Mononuclear cell (primary cell): Measurements from ENCODE around the gene WIF1. TPM values are rescaled to one million over a fixed set of nuclear protein-coding genes. Genes with fewer than 3 reads are reported as not detected.

Experiments
- H3K27me3 ChIP-seq: 2 replicates; pipeline ENCODE4 v1.6.0; 2011; ENCODE audit warnings: low read length, control low read depth; ENCODE audit not compliant: insufficient read depth
- H3K4me1 ChIP-seq: 2 replicates; pipeline ENCODE4 v1.5.1; 2011; ENCODE audit warnings: mild to moderate bottlenecking, low read length, control low read depth; ENCODE audit not compliant: insufficient read depth
- H3K4me3 ChIP-seq: 2 replicates; pipeline ENCODE4 v1.5.1; 2011; ENCODE audit warnings: mild to moderate bottlenecking, low read length, moderate library complexity
- H3K9me3 ChIP-seq: 2 replicates; pipeline ENCODE4 v1.5.1; 2011; ENCODE audit warnings: low read depth, mild to moderate bottlenecking, control low read depth, low read length
- total RNA-seq: library from RNA; depleted of rRNA; stranded (reverse); fragments of >200 nt; gene quantifications from one replicate; pipeline ENCODE4 v1.2.3, GENCODE V29; 2012

The WIF1 gene
- total RNA-seq, 1 donor, result not detected

DNA sequence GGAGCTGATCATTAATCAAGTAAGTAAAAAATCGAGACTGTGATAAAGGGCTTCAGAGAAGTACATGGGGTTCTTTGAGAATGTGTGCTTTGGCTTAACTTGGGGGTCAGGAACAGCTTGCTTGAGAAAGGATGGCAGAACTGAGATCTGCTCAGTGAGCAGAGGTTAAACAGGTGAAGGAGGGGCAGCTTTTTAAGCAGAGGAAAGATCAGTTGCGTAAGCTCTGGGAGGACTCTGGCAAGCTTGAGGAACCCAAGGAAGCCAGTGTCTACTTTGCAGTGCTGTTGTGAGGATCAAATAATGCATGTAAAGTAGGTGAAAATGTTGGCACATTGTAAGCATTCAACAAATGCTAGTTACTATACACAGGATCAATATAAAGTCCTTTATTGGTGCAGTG lies 30.6 kb downstream of the WIF1 start:
- no peaks in the 10 kb centered on the region for H3K9me3 ChIP-seq
- H3K4me3 ChIP-seq, result no peak overlapping the region
- H3K4me1 ChIP-seq, result peaks cover 7% of the 10 kb centered on the region
- H3K27me3 ChIP-seq, result peaks cover 29% of the 10 kb centered on the region

- Histone ChIP-seq H3K27me3 (peaks cover 29% of the 10 kb centered on the region), H3K4me3 (no peak overlapping the region), H3K9me3 (no peaks in the 10 kb centered on the region), H3K4me1 (peaks cover 7% of the 10 kb centered on the region)
These were observed 34.9 kb downstream of the WIF1 start for GRCh38 chr12:65086236-65086635.

DNA sequence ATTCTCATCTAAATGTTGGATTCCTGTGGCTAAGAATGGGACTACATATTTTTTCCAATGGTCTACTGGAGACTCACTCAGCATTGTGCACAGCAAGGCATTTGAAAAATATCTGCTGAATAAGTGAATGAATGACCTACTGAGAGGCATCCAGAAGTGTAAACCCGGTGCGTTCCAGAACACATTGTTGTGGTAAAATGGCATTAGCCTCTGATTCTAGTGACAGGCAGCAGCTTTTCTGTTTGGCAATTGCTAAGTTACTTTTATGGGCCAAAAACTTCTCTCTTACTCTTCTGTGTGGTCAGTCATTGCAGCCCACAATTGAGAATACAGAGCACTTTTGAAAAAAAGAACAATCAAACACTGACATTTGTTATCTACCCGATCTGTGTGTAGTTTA lies 36.5 kb downstream of the WIF1 start:
- H3K4me1 ChIP-seq, result peaks cover 7% of the 10 kb centered on the region
- peaks cover 30% of the 10 kb centered on the region for H3K27me3 ChIP-seq
- H3K9me3 ChIP-seq, result no peaks in the 10 kb centered on the region
- no peak overlapping the region for H3K4me3 ChIP-seq

GRCh38 chr12:65083581-65083980 lies 37.5 kb downstream of the WIF1 start:
- Histone ChIP-seq H3K4me3 (no peak overlapping the region), H3K27me3 (peaks cover 20% of the 10 kb centered on the region), H3K9me3 (no peaks in the 10 kb centered on the region), H3K4me1 (peaks cover 7% of the 10 kb centered on the region)

DNA sequence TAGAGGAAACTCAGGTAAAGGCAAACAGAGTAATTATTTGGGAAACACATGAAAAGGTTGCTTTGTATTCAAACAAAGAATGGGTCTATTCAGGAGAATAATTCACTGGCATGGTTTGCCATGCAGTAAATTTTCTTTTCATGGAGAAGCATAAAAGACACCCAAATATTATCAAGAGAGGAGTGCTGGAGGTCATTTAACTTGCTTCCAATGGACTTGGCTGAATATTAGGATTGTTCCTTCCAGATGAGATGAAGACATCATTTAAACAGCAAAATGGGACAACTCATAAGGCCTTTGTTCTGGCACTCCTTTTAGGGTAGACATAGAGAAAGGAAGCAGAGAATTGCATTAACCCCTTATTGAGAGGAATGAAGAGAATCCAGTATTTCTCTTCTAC lies 38.7 kb downstream of the WIF1 start:
- H3K4me3 ChIP-seq, result no peak overlapping the region
- H3K27me3 ChIP-seq, result peaks cover 20% of the 10 kb centered on the region
- H3K4me1 ChIP-seq, result peaks cover 7% of the 10 kb centered on the region
- no peaks in the 10 kb centered on the region for H3K9me3 ChIP-seq

DNA sequence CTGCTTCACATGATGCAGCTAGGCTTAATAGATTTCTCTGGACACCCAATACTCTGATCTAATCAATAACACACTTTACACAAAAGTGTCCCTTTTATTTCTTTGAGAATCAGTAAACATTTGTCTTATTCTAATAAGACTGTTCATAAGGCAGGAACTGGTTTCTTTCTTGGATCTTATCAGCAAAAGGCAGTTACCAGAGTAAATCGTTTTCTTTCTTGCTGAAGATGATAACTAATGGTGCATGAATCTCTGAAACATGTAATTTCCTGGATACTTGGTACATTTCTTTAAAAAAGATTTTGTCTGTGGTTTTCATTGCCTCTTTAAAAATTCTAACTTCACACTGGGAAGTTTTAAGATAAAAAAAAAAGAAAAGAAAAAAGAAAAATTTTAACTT lies 39.6 kb downstream of the WIF1 start:
- Histone ChIP-seq H3K9me3 (no peaks in the 10 kb centered on the region), H3K4me3 (no peak overlapping the region), H3K27me3 (peaks cover 20% of the 10 kb centered on the region), H3K4me1 (peaks cover 5% of the 10 kb centered on the region)

- Histone ChIP-seq H3K4me3 (no peak overlapping the region), H3K9me3 (no peaks in the 10 kb centered on the region), H3K27me3 (peaks cover 4% of the 10 kb centered on the region), H3K4me1 (no peaks in the 10 kb centered on the region)
These were observed 46.2 kb downstream of the WIF1 start for GRCh38 chr12:65074932-65075331.

DNA sequence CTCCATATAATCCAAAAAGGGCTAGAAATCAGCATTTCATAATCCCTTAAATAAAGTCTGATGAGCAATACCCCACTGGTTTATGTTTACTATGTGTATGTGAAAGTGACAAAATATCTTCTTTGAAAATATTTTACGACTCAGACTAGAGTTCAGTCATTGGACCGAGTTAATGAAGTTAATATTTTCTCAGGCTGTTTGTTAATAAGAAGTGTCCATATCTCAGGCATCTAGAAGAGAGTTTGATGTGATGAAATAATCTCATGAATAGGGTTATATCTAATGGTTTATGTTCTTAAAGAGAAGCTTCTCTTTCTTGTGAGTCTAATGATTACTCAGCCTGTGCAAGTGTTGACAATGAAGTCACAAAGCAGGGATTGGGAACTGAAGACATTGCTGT lies 51.8 kb downstream of the WIF1 start:
- no peaks in the 10 kb centered on the region for H3K9me3 ChIP-seq
- H3K27me3 ChIP-seq, result peaks cover 3% of the 10 kb centered on the region
- no peak overlapping the region for H3K4me3 ChIP-seq
- no peaks in the 10 kb centered on the region for H3K4me1 ChIP-seq

DNA sequence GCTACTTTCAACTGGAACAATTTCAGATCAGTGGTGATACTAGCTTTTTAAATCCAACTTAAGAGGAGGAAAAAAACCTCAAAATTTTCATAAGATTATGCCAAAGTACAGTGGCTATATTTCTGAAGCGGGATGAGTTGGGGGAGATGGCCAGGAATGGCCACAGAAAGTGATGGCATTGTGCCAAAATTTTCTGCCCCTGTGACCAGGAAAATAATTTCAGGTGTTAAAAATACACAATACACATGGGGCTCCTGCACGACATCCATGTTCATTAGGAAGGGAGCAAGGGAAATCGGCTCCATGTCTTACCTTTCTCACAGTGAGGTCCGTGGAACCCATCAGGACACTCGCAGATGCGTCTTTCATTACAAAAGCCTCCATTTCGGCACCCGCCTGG lies 53.7 kb downstream of the WIF1 start:
- Histone ChIP-seq H3K27me3 (peaks cover 11% of the 10 kb centered on the region), H3K4me3 (no peak overlapping the region), H3K9me3 (no peaks in the 10 kb centered on the region), H3K4me1 (no peaks in the 10 kb centered on the region)

- H3K9me3 ChIP-seq, result no peaks in the 10 kb centered on the region
- no peaks in the 10 kb centered on the region for H3K4me1 ChIP-seq
- H3K27me3 ChIP-seq, result no peaks in the 10 kb centered on the region
- H3K4me3 ChIP-seq, result no peak overlapping the region
These were observed 65.2 kb downstream of the WIF1 start for GRCh38 chr12:65055859-65056258.

DNA sequence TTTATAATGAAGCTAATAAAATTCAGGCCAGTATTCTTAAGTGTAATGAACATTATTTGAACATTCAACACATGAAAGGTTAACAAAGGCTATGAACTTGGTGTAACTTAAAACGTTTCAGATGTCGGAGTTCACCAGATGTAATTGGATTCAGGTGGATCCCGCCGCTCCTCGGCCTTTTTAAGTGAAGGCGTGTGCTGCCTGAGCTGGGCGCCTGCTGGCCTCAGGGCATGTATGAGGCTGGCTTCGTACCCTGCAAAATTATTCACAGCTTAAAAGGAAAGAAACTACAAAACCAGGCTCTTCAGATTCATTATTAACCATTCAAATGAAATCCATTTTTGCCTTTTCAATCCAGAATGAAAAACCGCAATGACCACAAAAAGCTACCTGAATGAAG lies 69.9 kb downstream of the WIF1 start:
- Histone ChIP-seq H3K9me3 (no peaks in the 10 kb centered on the region), H3K4me1 (no peaks in the 10 kb centered on the region), H3K27me3 (peaks cover 3% of the 10 kb centered on the region), H3K4me3 (no peak overlapping the region)

DNA sequence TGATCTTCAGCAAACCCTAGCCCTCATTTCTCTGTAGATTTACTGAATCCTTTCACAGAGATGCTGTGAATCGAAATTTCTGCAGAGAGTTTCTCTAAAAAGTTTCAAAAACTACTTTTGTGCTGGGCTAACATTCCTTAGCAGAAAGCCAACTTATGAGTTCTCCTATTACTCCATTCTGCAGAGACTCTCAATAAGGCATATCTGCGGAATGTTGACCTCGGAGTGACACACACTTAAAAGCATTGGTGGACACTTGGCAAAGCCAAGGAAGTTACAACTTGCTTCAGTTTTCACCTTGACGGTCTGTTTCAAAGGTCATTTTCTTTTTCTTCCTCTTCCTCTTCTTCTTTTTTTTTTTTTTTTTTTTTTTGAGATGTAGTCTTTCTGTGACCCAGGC lies 75.8 kb downstream of the WIF1 start:
- Histone ChIP-seq H3K4me3 (no peak overlapping the region), H3K9me3 (no peaks in the 10 kb centered on the region), H3K4me1 (no peaks in the 10 kb centered on the region), H3K27me3 (peaks cover 5% of the 10 kb centered on the region)

GRCh38 chr12:65039301-65039700 lies 81.8 kb downstream of the WIF1 start:
- Histone ChIP-seq H3K4me3 (no peak overlapping the region), H3K9me3 (no peaks in the 10 kb centered on the region), H3K27me3 (no peaks in the 10 kb centered on the region), H3K4me1 (no peaks in the 10 kb centered on the region)

- no peaks in the 10 kb centered on the region for H3K4me1 ChIP-seq
- peaks cover 6% of the 10 kb centered on the region for H3K27me3 ChIP-seq
- H3K9me3 ChIP-seq, result no peaks in the 10 kb centered on the region
- H3K4me3 ChIP-seq, result no peak overlapping the region
These were observed 96.0 kb downstream of the WIF1 start for GRCh38 chr12:65025136-65025535.

GRCh38 chr12:65023485-65023884 lies 97.6 kb downstream of the WIF1 start:
- H3K27me3 ChIP-seq, result peaks cover 6% of the 10 kb centered on the region
- H3K4me1 ChIP-seq, result no peaks in the 10 kb centered on the region
- H3K4me3 ChIP-seq, result no peak overlapping the region
- no peaks in the 10 kb centered on the region for H3K9me3 ChIP-seq

DNA sequence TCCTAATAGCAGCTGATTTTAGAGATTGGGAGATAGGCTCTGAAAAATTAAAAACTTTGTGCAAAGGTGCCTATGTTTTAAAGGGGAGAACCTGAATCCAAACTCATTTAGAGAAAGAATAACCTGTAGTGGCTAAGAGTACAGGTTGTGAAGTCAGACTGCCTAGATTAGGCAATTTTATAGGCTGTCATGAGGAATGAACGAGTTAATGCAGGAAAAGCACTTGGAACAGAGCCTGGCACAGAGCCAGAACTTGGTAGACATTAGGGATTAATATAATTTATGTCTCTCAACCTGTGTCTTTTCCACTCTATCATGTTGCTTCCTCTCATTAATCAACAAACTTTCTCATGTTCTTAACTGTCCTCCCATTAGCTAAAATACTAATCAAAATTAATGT lies 98.1 kb downstream of the WIF1 start:
- peaks cover 6% of the 10 kb centered on the region for H3K27me3 ChIP-seq
- no peak overlapping the region for H3K4me3 ChIP-seq
- H3K9me3 ChIP-seq, result no peaks in the 10 kb centered on the region
- no peaks in the 10 kb centered on the region for H3K4me1 ChIP-seq

- H3K4me1 ChIP-seq, result no peaks in the 10 kb centered on the region
- no peak overlapping the region for H3K4me3 ChIP-seq
- H3K27me3 ChIP-seq, result peaks cover 6% of the 10 kb centered on the region
- no peaks in the 10 kb centered on the region for H3K9me3 ChIP-seq
These were observed 98.7 kb downstream of the WIF1 start for GRCh38 chr12:65022421-65022820.
